AG08396 (cell line): ENCODE results near the gene PARP8.
"Not testable (repeated sequence)": the region's sequence is repeated elsewhere in the genome, so short reads cannot be mapped to it uniquely, and the experiment has no call there.

Experiments
- DNase-seq: peaks from one replicate; pipeline ENCODE4 v3.0.0; 2012; ENCODE audit warnings: low spot score, mixed read lengths

The PARP8 gene

DNA sequence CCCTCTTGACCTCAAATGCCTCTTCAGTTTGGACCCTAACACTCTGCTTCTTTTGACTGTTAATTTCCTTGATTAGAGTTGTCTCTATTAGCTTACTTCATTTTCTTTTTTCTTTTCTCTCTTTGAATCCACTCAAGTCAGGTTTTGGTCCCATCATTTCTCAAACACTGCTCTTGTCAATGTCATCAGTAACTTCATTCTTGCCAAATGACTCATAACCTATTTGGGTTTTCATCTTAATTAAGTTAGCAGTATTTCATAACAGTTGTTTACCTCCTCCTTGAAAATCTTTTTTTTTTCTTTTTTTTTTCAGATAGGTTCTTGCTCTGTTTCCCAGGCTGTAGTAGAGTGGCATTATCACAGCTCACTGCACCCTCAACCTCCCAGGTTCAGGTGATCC, 119.6 kb downstream of the PARP8 start:
- DNase-seq: no peak

DNA sequence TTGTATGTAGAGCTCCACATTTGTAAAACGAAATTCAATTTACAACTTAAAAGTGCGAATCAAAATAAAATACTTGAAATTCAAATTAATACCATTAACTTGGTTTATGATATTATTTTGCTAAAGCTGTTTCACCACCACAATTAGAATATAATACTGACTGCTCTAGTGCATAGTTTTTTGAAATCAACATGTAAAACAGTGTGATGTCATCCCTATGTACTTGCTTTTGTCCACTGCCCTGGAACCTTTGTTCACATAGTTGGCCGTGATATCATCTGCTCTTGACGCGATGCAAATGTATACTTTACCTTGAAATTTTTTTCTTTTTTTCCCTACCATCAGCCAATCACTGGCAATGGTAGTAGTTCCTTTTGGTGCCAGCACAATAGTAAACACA, 125.4 kb downstream of the PARP8 start:
- no peak for DNase-seq

- no peak for DNase-seq
Measured at GRCh38 chr5:50792843-50793242, 126.4 kb downstream of the PARP8 start.

GRCh38 chr5:50794812-50795211, 128.4 kb downstream of the PARP8 start:
- no peak for DNase-seq

DNA sequence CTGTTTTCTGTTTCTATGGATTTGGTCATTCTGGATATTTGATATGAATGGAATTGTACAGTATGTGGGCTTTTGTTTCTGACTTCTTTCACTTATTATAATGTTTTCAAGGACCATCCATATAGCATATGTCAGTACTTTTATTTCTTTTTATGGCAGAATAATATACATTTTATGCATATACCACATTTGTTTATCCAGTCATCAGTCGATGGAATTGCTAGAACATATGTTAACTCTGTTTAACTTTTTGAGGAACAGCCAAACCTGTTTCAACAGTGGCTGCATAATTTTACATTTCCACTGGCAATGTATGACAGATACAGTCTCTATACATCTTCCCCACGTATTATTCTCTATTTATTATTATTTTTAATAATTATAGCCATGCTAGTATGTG, 131.6 kb downstream of the PARP8 start:
- no peak for DNase-seq

DNA sequence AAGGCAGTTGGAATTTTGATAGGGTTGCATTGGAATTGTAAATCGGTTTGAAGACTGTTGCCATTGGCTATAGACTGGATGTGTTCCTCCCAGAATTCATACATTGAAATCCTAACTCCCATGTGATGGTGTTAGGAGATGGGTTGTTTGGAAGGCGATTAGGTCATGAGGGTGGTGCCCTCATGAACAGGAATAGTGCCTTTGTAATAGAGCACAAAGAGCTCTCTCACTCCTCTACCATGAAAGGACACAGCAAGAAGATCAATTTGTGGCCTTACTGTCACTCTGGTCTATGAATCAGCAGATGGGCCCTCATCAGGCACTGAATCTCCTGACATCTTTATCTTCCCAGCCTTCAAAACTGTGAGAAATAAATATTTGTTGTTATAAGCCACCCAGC, 133.2 kb downstream of the PARP8 start:
- DNase-seq: no peak

DNA sequence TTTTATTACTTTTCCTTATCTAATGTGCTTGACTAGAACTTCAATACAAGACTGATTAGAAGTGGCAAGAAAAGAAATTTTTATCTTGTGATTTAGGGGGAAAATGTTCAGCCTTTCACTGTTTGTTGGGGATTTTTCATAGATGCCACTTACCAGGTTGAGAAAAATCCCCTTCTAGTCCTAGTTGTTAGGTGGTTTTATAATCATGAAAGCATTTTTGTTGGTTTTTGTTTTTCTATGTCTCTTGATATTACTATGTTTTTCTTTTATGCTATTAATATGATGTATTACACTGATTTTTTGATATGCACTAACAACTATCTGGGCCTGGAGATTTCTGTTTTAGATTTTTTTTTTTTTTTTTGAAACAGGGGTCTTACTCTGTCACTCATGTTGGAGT, 134.0 kb downstream of the PARP8 start:
- DNase-seq: no peak

DNA sequence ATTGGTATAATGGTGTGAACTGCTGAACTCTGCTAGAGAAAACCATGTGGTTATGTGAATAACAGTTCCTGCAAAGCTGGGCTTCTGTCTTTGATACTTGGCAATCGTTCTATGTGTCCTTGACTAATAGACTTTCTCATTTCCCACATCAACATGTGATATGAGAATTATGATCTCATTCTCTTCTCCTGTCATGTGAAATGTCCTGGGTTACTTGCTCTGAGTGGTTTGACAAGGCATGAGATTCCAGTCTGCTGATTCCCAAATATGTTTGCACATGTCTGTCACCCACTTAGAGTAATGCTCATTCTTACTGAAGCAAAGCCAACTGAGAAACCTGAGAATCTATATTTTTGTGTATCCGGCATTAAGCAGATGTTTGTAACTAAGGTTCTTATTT, 141.2 kb downstream of the PARP8 start:
- DNase-seq: peak; percentile 4

GRCh38 chr5:50808406-50808805, 142.0 kb downstream of the PARP8 start:
- DNase-seq: no peak

DNA sequence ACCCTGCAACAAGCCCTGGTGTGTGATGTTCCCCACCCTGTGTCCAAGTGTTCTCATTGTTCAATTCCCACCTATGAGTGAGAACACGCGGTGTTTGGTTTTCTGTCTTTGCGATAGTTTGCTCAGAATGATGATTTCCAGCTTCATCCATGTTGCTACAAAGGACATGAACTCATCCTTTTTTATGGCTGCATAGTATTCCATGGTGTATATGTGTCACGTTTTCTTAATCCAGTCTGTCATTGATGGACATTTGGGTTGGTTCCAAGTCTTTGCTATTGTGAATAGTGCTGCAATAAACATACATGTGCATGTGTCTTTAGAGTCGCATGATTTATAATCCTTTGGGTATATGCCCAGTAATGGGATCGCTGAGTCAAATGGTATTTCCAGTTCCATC, 145.3 kb downstream of the PARP8 start:
- DNase-seq: not testable (repeated sequence)

DNA sequence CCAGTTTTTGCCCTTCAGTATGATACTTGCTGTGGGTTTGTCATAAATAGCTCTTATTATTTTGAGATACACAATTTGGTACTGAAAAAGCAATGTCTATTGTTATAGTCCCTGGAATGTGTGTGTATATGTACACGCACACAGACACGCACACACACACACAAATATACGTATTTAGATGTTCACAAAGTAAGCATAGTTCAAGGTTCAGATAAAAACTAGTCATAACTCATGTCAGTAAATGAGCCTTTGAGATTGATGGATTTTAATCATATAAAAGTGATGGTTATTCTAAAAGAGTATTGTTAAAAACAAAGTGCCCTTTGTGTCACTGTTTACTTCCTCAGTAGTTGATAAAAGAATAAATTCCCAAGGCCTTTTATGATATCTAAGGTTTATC, 147.3 kb downstream of the PARP8 start:
- DNase-seq: no peak

- DNase-seq: no peak
Measured at GRCh38 chr5:50814556-50814955, 148.1 kb downstream of the PARP8 start.

DNA sequence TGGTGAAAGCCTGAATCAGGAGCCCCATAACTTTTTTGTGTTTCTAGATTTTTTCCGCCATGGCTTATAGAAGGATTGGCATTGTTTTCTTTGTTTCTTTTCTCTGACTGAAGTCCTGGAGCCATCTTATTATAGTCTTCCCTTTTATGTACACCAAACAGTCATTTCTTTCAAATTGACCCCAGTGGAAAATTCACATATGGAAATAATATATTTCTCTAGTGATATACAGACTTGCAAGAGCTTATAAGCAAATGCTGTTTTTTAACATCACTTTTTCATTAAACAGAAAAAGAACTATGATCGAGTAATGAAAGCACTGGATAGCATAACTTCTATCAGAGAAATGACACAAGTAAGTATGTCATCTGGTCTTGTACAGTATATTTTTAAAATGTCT, 155.6 kb downstream of the PARP8 start:
- no peak for DNase-seq

- no peak for DNase-seq
Measured at GRCh38 chr5:50822761-50823160, 156.3 kb downstream of the PARP8 start.

DNA sequence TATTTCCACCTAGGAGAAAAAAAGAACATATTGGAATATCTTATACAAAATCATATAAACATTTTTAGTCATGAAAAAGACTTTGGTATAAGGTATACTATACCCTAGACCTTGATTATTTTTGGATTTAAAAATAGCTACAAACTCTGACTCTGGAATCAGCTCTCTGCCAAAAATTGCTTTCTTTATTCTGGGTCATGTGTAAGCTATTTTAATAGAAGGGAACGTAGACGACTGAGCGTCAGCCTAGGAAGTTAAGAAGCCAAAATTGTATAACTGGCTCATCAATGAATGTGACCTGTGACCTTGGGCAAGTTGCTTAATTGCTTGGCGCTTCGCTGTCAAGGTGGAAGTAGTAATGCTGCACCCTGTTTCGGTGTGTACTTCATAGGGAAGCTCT, 157.1 kb downstream of the PARP8 start:
- DNase-seq: no peak

GRCh38 chr5:50824109-50824508, 157.7 kb downstream of the PARP8 start:
- no peak for DNase-seq

DNA sequence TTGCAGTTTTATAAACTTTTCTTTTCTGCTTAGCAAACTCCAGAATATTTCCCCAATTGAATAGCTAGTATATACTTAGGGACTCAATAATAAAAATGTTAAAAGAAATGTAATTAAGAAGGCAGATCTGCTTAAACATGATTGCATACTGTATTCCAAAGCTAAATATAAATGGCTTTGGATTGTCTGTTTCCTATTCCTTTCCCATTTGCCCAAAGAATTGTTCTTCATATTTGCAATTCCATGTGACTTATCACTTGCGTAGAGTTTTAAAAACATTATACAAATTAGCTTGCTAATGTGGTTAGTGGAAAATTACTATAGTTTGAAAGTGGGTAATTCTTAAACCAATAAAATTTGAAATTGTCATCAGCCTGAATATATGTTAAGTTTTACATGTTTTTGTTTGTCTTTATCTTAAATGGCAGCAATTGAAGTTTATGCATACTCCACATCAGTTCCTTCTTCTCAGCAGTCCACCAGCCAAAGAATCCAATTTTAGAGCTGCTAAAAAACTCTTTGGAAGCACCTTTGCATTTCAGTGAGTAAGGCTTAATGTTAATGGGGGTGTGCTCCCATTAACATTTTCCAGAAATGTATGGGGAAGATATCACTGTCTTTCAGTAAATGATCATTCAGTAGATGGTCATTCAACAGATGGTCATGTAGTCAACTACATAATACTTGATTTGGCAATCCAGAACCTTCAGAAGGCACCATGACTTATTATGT, 161.2 kb downstream of the PARP8 start:
- DNase-seq: no peak

- no peak for DNase-seq
Measured at GRCh38 chr5:50829023-50829422, 162.6 kb downstream of the PARP8 start.

- no peak for DNase-seq
Measured at GRCh38 chr5:50832657-50833284, 166.3 kb downstream of the PARP8 start.

GRCh38 chr5:50836356-50836755, 169.9 kb downstream of the PARP8 start:
- DNase-seq: no peak

DNA sequence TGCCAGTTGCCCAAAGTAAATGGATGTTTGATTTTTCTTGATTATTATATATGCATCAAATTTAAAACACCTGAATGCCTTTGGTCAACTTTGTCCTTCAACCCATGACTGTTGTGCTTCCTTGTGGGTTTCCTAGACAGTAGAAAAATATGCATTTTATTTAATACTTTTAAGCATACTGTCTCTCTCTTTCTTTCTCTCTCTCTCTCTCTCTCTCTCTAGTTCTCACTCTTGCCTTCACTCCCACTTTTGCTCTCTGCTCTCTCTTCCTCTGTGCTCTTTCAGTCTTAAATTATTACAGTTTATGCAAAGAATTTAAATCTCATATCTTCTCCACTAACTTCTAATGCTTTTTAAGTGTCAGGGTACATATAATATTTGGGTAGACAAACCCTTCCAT, 173.0 kb downstream of the PARP8 start:
- DNase-seq: no peak

GRCh38 chr5:50843091-50843490, 176.7 kb downstream of the PARP8 start:
- no peak for DNase-seq

DNA sequence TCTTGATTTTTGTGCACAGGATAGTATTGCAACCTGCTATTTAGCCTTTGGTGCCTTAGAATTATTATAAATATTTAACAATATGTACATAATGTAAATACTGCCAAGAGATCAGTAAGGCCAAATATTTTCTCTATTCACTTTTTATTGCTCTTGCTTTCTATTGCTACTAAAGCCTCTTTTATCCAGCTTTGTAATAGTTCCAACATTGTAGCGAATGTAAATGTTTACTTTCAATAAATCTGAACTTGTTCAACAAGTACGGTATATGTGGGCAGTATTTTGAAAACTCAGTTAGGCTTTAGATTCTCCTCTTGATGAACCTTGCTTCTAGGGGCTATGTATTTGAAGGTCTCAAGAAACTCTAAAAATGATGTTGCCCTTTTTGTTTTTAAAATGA, 179.8 kb downstream of the PARP8 start:
- DNase-seq: no peak

DNA sequence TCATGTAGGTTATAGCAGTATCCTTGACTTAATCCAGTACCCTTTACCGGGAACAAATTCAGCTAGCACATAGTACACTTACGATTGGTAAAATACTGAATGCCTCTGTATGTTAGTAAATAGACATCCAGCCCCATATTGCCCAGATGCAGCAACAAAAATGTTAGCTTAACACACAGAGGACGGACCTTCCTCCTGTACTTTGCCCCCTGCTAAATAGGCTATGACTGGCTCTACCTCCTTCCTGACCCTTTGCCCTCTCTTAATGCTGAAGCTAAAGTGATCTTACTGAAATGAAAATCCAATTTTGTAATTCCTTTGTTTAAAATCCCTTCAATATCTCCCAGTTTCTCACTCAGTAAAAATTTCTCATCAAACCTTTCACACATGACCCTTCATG, 183.1 kb downstream of the PARP8 start:
- DNase-seq: no peak
